Epithelial cell of proximal tubule (primary cell): Measurements from ENCODE around the gene CACUL1. TPM values are rescaled to one million over a fixed set of nuclear protein-coding genes. Genes with fewer than 3 reads are reported as not detected.
"Not testable (repeated sequence)": the region's sequence is repeated elsewhere in the genome, so short reads cannot be mapped to it uniquely, and the experiment has no call there.

ENCODE experiments used
- DNase-seq: peaks from one replicate; pipeline ENCODE4 v3.0.0-alpha.2; 2011; ENCODE audit warnings: low read depth
- H3K4me3 ChIP-seq: 2 replicates; pipeline ENCODE4 v1.5.1; 2011; ENCODE audit warnings: low read depth, mild to moderate bottlenecking, low read length
- total RNA-seq: library from RNA; depleted of rRNA; stranded (reverse); fragments of >200 nt; gene quantifications from 2 replicates; pipeline ENCODE4 v1.2.3, GENCODE V29; 2015
- TF ChIP-seq, protein P1 (sequence below): conservative IDR thresholded peaks from 2 replicates; pipeline ENCODE4 v1.5.1; 2012; ENCODE audit warnings: low read depth, mild to moderate bottlenecking, low read length

Gene CACUL1
- total RNA-seq, 1 donor from 2014 or later = 23.2 TPM

DNA sequence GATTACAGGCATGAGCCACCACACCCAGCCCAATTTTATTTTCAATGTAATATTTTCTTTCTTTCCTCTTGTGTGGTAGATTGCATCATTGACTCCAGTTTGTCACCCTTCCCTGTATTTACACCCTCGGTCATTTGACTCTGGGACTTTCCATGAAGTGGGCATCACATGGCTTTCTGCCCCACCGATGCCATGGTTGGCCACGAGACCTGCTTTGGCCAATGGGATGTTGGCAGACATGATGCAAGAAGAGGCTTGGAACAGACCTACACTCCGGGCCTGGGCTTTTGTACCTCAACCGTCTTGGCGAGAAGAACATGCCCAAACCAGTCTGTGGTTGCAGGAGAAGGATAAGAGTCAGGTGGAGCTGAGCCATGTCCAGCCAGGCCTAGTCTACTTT is 38.8 kb upstream of the CACUL1 start:
- TF ChIP-seq, protein P1, sequence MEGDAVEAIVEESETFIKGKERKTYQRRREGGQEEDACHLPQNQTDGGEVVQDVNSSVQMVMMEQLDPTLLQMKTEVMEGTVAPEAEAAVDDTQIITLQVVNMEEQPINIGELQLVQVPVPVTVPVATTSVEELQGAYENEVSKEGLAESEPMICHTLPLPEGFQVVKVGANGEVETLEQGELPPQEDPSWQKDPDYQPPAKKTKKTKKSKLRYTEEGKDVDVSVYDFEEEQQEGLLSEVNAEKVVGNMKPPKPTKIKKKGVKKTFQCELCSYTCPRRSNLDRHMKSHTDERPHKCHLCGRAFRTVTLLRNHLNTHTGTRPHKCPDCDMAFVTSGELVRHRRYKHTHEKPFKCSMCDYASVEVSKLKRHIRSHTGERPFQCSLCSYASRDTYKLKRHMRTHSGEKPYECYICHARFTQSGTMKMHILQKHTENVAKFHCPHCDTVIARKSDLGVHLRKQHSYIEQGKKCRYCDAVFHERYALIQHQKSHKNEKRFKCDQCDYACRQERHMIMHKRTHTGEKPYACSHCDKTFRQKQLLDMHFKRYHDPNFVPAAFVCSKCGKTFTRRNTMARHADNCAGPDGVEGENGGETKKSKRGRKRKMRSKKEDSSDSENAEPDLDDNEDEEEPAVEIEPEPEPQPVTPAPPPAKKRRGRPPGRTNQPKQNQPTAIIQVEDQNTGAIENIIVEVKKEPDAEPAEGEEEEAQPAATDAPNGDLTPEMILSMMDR = no peak
- DNase-seq = no peak
- H3K4me3 ChIP-seq = no peak overlapping the region

DNA sequence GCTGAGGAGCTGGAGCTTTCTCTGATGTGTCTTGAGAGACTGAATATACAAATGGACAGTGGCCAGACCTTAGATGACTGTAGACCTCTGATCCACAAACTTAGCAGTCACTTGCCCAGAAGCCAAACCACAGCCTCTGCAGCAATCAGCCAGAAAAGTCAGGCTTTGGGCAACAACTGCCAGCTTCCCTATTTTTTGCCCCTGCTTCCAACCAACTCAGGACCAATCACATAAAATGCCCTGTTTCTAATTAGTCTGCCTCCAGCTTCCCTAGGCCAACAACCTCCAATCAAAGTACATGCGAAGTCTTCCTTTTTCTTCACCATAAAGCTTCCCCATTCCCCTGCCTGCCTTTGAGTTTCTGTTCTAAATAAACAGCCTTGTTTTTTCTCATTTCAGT is 37.8 kb upstream of the CACUL1 start:
- DNase-seq = no peak
- no peak overlapping the region for H3K4me3 ChIP-seq
- TF ChIP-seq, protein P1 = no peak

DNA sequence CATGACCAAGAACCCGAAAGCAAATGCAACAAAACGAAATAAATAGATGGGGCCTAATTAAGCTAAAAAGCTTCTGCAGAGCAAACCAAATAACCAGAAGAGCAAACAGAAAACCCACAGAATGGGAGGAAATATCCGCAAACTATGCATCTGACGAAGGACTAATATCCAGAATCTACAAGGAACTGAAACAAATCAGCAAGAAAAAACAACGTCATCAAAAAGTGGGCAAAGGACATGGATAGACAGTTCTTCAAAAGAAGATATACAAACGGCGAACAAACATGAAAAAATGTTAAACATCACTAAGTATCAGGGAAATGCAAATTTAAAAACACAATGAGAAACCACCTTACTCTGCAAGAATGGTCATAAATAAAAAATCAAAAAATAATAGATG is 35.3 kb upstream of the CACUL1 start:
- H3K4me3 ChIP-seq = no peak overlapping the region
- no peak for DNase-seq
- TF ChIP-seq, protein P1 = no peak

DNA sequence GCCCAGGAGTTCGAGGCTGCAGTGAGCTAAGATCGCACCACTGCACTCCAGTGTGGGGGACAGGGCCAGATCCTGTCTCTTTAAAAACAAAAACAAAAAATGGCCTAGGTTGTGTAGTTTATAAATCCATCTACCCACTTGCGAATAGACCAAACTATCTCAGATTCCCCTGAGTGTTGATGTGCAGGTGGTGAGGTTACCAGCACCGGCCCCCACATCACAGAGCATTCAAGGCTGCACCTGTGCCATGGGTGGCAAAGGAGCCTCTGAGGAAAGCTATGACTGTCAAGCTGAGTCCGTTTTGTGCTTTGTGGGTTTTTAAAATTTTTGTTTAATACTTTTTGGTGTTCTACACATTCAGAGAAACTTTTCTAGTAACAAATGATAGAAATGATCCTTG is 30.8 kb upstream of the CACUL1 start:
- no peak for DNase-seq
- TF ChIP-seq, protein P1 = no peak
- no peak overlapping the region for H3K4me3 ChIP-seq

DNA sequence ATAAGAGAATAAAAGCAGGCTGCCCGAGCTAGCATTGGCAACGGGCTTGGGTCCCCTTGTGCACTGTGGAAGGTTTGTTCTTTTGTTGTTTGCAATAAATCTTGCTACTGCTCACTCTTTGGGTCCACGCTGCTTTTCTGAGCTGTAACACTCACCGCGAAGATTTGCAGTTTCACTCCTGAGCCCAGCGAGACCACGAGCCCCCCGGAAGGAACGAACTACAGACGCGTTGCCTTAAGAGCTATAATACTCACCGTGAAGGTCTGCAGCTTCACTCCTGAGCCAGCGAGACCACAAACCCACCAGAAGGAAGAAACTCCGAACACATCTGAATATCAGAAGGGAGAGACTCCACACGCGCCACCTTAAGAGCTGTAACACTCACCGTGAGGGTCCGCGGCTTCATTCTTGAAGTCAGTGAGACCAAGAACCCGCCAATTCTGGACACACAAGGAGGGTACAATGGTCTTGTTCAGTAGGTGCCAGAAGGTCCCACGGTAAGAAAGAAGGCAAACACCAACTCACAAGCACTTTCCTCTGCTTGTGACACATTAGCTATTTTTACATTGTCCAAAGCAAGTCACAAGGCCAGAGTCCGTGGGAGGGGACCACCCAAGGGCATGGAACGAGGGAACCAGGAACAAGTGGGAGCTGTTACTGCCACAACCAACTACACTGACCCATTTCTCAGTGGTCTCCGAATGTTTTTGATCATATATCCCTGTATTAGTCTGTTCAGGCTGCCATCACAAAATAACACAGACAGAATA is 29.2 kb upstream of the CACUL1 start:
- DNase-seq = no peak
- no peak overlapping the region for H3K4me3 ChIP-seq
- TF ChIP-seq, protein P1 = no peak

DNA sequence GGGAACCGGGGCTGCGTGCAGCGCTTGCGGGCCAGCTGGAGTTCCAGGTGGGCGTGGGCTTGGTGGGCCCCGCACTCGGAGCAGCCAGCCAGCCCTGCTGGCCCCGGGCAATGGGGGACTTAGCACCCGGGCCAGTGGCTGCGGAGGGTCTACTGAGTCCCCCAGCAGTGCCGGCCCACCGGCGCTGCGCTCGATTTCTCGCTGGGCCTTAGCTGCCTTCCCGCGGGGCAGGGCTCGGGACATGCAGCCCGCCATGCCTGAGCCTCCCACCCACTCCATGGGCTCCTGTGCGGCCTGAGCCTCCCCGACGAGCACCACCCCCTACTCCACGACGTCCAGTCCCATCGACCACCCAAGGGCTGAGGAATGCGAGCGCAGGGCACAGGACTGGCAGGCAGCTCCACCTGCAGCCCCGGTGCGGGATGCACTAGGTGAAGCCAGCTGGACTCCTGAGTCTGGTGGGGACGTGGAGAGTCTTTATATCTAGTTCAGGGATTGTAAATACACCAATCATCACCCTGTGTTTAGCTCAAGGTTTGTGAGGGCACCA is 28.2 kb upstream of the CACUL1 start:
- not testable (repeated sequence) for DNase-seq, H3K4me3 ChIP-seq

DNA sequence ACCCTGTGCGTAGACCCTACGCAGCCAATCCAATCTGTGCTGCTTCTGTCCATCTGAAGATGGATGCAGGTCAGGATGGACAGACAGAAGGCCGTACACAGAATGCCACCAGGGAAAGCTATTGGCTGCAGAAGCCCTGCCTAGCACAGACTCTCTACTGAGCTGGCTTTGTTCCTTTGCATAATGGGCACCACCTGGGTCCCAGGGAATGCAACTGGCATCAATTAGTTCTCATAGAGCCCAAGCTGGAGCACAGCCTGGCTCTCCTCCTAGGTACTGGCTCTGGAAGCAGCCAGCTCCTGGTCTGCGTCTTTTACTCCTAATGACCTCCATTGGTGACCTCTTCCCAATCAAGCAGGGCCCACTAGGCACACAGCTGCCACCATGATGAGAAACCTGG is 26.8 kb upstream of the CACUL1 start:
- TF ChIP-seq, protein P1 = no peak
- H3K4me3 ChIP-seq = no peak overlapping the region
- DNase-seq = no peak
